ENCODE data around the gene PPFIA2. TPM values are rescaled to one million over a fixed set of nuclear protein-coding genes. Genes with fewer than 3 reads are reported as not detected.

Gene PPFIA2
- total and polyA plus RNA-seq, 10 of the 15 experiments (the other 5 are each of a cell fraction or from before 2014, with no cell fraction given), result 0.06 to 0.39 (median 0.18) TPM; not detected in 6

- TF ChIP-seq BHLHE40 (IDR thresholded peaks at IDR 0.05; ENCODE audit: borderline replicate concordance in 1 of 2, low read depth in 2 of 2, low read length in 1 of 2) (no peak), HDAC2 (IDR thresholded peaks at IDR 0.05) (no peak), SREBF2 (IDR thresholded peaks at IDR 0.05; ENCODE audit: low read length) (no peak), SMARCA5 (IDR thresholded peaks at IDR 0.05) (no peak), ESRRA (IDR thresholded peaks at IDR 0.05; ENCODE audit: low read length) (no peak), HDGF (IDR thresholded peaks at IDR 0.05) (no peak), ZSCAN29 (IDR thresholded peaks at IDR 0.05) (no peak), NBN (IDR thresholded peaks at IDR 0.05) (no peak), ATF2 (IDR thresholded peaks at IDR 0.05; ENCODE audit: low read length) (no peak), RUNX3 (IDR thresholded peaks at IDR 0.05; ENCODE audit: low read length) (no peak), HDAC6 (IDR thresholded peaks at IDR 0.05; ENCODE audit: unreplicated experiment) (no peak), YY1 (IDR thresholded peaks at IDR 0.05; ENCODE audit: low read depth, low read length) (no peak), ZNF384 (IDR thresholded peaks at IDR 0.05; ENCODE audit: borderline replicate concordance, low read depth, low read length) (no peak), RBBP5 (conservative IDR thresholded peaks at IDR 0.05) (no peak), TBL1XR1 (IDR thresholded peaks at IDR 0.05; ENCODE audit: low read depth, low read length) (no peak), TCF12 (IDR thresholded peaks at IDR 0.05; ENCODE audit: low read depth, low read length) (no peak)
- Histone ChIP-seq H4K20me1 (ENCODE audit: control insufficient read depth, insufficient read depth) (no peaks in the 10 kb centered on the region), H3K27ac (ENCODE audit: control insufficient read depth, insufficient read depth) (no peak overlapping the region), H3K4me1 (ENCODE audit: control insufficient read depth, insufficient read depth, low read length) (no peaks in the 10 kb centered on the region), H3K9me3 (replicated peaks; ENCODE audit: control insufficient read depth, insufficient read depth, low read length) (no peaks in the 10 kb centered on the region), H3K4me2 (ENCODE audit: control insufficient read depth, insufficient read depth) (no peak overlapping the region), H3K27me3 (replicated peaks in 1 of 2; ENCODE audit: control insufficient read depth in 2 of 2, insufficient read depth in 2 of 2, low read length in 1 of 2) (no peaks in the 10 kb centered on the region), H2AFZ (ENCODE audit: control insufficient read depth, low read depth, low read length) (no peak overlapping the region), H3K79me2 (ENCODE audit: control insufficient read depth, insufficient read depth, low read length) (no peaks in the 10 kb centered on the region), H3K4me3 (no peak overlapping the region), H3K36me3 (ENCODE audit: control insufficient read depth in 2 of 2, insufficient read depth in 2 of 2, low read length in 1 of 2) (no peaks in the 10 kb centered on the region), H3K9ac (ENCODE audit: control insufficient read depth, insufficient read depth, low read length) (no peak overlapping the region)
- no peak for FAIRE-seq
- no TSS peak for BruUV-seq (replicated peaks)
- WGBS (ENCODE audit: insufficient coverage, insufficient replicate concordance, low lambda C conversion rate, missing lambda C conversion rate), result 0% methylated on average over 1 of the region's 1 CpG
- SMC1A ChIA-PET (ENCODE audit: uncharacterized antibody, unreplicated experiment), result no interaction called here
- DNase-seq (ENCODE audit: low read depth, low spot score), result no peak
- no peak for ATAC-seq
- CTCF ChIA-PET, result no interaction called here
- RAD21 ChIA-PET (ENCODE audit: unreplicated experiment), result no interaction called here
- intact Hi-C loops (cut with micrococcal nuclease; ENCODE audit: unreplicated experiment) (no loop called here), in situ Hi-C loops (cut with MboI) (no loop called here)
- POLR2A ChIA-PET, result no interaction called here
Observed at GRCh38 chr12:81692008-81692407, 67.1 kb downstream of the PPFIA2 start.

Data from GM12878 (cell line).